ENCODE data around the gene RNF169. TPM values are rescaled to one million over a fixed set of nuclear protein-coding genes. Genes with fewer than 3 reads are reported as not detected.

The RNF169 gene
- total and polyA plus RNA-seq, 8 donors: 2.1 to 28.1 (median 8.2) TPM

GRCh38 chr11:74845978-74846517 is 97.4 kb downstream of the RNF169 start:
- no peaks in the 10 kb centered on the region for H3K4me1 ChIP-seq
- intact Hi-C loops (cut with DNase I; ENCODE audit: low total_unique reads): no loop called here
- no peaks in the 10 kb centered on the region for H3K27me3 ChIP-seq
- H3K4me3 ChIP-seq: no peak overlapping the region
- TF ChIP-seq POLR2AphosphoS5 (IDR thresholded peaks at IDR 0.05) (no peak), CTCF (IDR thresholded peaks at IDR 0.05) (no peak), EP300 (IDR thresholded peaks at IDR 0.05) (no peak), POLR2A (IDR thresholded peaks at IDR 0.05) (no peak)
- no peak overlapping the region for H3K27ac ChIP-seq
- no peaks in the 10 kb centered on the region for H3K9me3 ChIP-seq
- no peak for DNase-seq
- H3K36me3 ChIP-seq: peaks cover 8 to 97% (median 70%) of the 10 kb centered on the region in 4 donors
- WGBS, 5 donors: 94 to 97% (median 96%) methylated on average over 5 of the region's 5 CpGs

- no peaks in the 10 kb centered on the region for H3K27me3 ChIP-seq
- H3K4me1 ChIP-seq: no peaks in the 10 kb centered on the region
- intact Hi-C loops (cut with DNase I; ENCODE audit: low total_unique reads): no loop called here
- H3K4me3 ChIP-seq: no peak overlapping the region
- no peak for DNase-seq
- TF ChIP-seq EP300 (IDR thresholded peaks at IDR 0.05) (no peak), POLR2A (IDR thresholded peaks at IDR 0.05) (no peak), POLR2AphosphoS5 (IDR thresholded peaks at IDR 0.05) (no peak), CTCF (IDR thresholded peaks at IDR 0.05) (no peak)
- WGBS, 5 donors: 80 to 90% (median 89%) methylated on average over 2 of the region's 2 CpGs
- H3K27ac ChIP-seq: no peak overlapping the region
- no peaks in the 10 kb centered on the region for H3K9me3 ChIP-seq
- peaks cover 8 to 98% (median 74%) of the 10 kb centered on the region in 4 donors for H3K36me3 ChIP-seq
These were observed 98.1 kb downstream of the RNF169 start for GRCh38 chr11:74846770-74847169.

GRCh38 chr11:74847395-74847794 is 98.7 kb downstream of the RNF169 start:
- H3K36me3 ChIP-seq: peaks cover 8 to 98% (median 74%) of the 10 kb centered on the region in 4 donors
- H3K4me3 ChIP-seq: no peak overlapping the region

GRCh38 chr11:74847895-74848294 is 99.2 kb downstream of the RNF169 start:
- TF ChIP-seq POLR2A (IDR thresholded peaks at IDR 0.05): no peak
- TF ChIP-seq POLR2AphosphoS5 (IDR thresholded peaks at IDR 0.05): no peak
- TF ChIP-seq EP300 (IDR thresholded peaks at IDR 0.05): no peak
- TF ChIP-seq CTCF (IDR thresholded peaks at IDR 0.05): no peak
- Histone ChIP-seq H3K36me3 (peaks cover 8 to 99% (median 74%) of the 10 kb centered on the region in 4 donors), H3K27me3 (no peaks in the 10 kb centered on the region), H3K27ac (no peak overlapping the region), H3K9me3 (no peaks in the 10 kb centered on the region), H3K4me1 (no peaks in the 10 kb centered on the region), H3K4me3 (no peak overlapping the region)
- 93 to 98% (median 96%) methylated on average over 6 of the region's 6 CpGs for WGBS, 5 donors
- no peak for DNase-seq
- intact Hi-C loops (cut with DNase I; ENCODE audit: low total_unique reads): no loop called here

More at GRCh38 chr11:74847395-74847794, 98.7 kb downstream of the RNF169 start:
- no peaks in the 10 kb centered on the region for H3K9me3 ChIP-seq
- WGBS, 5 donors: 92 to 100% (median 95%) methylated on average over 1 of the region's 1 CpG; no CpG with 5 or more reads in 1 of the 5 donors
- H3K4me1 ChIP-seq: no peaks in the 10 kb centered on the region
- DNase-seq: no peak
- H3K27ac ChIP-seq: no peak overlapping the region
- no peaks in the 10 kb centered on the region for H3K27me3 ChIP-seq
- intact Hi-C loops (cut with DNase I; ENCODE audit: low total_unique reads): no loop called here
- no peak for TF ChIP-seq POLR2A (IDR thresholded peaks at IDR 0.05)
- TF ChIP-seq POLR2AphosphoS5 (IDR thresholded peaks at IDR 0.05): no peak
- TF ChIP-seq EP300 (IDR thresholded peaks at IDR 0.05): no peak
- TF ChIP-seq CTCF (IDR thresholded peaks at IDR 0.05): no peak
